GM12864 (cell line): ENCODE results near the gene APOL3.
A peak's percentile ranks its signal among the peaks of the same experiment; 100 is the strongest.

Source experiments
- DNase-seq: peaks from one replicate; pipeline ENCODE4 v3.0.0-alpha.2; 2011; ENCODE audit warnings: low read depth
- H3K4me3 ChIP-seq: 2 replicates; pipeline ENCODE4 v1.5.1; 2011; ENCODE audit warnings: mild to moderate bottlenecking, low read depth, low read length, control low read depth
- CTCF ChIP-seq: IDR thresholded peaks from 2 replicates; pipeline ENCODE4 v1.5.1; 2011; ENCODE audit warnings: low read depth, mild to moderate bottlenecking, moderate library complexity, low read length, control low read depth, inconsistent platforms; ENCODE audit errors: missing control alignments

Gene APOL3

DNA sequence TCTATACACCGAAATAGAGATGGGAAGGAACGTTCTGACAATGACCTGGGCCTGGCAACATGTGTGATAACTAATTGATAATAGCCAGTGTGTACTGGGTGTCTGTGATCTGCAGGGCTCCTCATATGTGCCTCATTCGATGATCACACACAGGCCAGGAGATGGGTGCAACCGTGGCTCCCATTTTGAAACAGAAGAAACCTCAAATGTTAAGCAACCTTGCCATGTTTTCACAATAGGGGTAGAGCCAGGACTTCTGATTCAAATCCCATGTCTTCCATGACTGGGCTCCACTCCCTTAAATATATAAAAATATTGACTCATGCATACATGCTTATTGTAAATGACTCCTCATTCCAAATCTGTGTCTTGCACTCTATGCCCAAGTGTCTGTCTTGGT lies 11.1 kb downstream of the APOL3 start:
- DNase-seq: no peak

DNA sequence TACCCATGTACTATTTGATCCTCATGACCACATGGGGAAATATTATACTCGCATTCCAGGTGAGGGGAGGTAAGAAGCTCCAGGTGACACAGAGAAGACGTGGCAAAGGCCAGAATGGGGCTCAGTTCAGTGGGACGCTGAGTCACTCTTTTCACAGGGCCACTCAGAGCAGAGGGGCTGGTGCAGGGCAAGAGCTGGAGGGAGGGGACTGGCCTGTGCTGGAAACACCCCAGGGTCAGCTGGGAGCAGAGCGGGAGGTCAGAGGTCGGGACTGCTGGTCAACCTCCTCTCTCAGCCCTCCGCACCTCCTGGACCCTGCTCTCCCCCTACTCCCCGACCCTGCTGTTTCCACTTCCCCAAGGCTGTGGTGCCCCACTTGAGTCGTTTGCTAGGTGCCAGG lies 12.1 kb downstream of the APOL3 start:
- H3K4me3 ChIP-seq: no peak overlapping the region
- TF ChIP-seq CTCF: no peak
- no peak for DNase-seq

More for the DNA sequence above, 11.1 kb downstream of the APOL3 start:
- TF ChIP-seq CTCF: no peak
- no peak overlapping the region for H3K4me3 ChIP-seq

- no peak for DNase-seq
- TF ChIP-seq CTCF: no peak
- no peak overlapping the region for H3K4me3 ChIP-seq
Measured at GRCh38 chr22:36147196-36147791, 13.3 kb downstream of the APOL3 start.

DNA sequence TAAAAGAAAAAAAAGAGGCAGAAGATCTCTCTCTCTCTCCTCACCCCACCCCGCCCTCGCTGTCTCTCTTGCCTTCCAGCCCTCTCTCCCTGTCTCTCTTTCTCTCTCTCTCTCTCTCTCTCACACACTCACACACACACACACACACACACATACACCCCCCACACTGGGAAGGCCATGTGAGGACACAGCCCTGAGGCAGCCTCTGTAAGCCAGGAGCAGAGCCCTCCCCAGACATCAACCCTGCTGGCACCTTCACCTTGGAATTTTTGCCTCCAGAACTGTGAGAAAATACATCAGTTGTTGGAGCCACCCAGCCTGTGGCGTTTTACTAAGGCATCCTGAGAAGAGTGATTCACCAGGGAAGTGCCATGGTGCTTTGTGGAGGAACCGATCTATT lies 14.7 kb downstream of the APOL3 start:
- no peak for DNase-seq
- H3K4me3 ChIP-seq: no peak overlapping the region
- TF ChIP-seq CTCF: no peak

- DNase-seq: no peak
Measured at GRCh38 chr22:36144886-36145541, 15.5 kb downstream of the APOL3 start.

GRCh38 chr22:36143956-36144355 lies 16.6 kb downstream of the APOL3 start:
- H3K4me3 ChIP-seq: no peak overlapping the region
- DNase-seq: no peak
- no peak for TF ChIP-seq CTCF

More at GRCh38 chr22:36144886-36145541, 15.5 kb downstream of the APOL3 start:
- peak; percentile 81 for TF ChIP-seq CTCF
- H3K4me3 ChIP-seq: no peak overlapping the region
